Liver (tissue), 9 donors: ENCODE results near the gene CHRM4. TPM values are rescaled to one million over a fixed set of nuclear protein-coding genes. Genes with fewer than 3 reads are reported as not detected.

ENCODE experiments used
- DNase-seq: peaks from one replicate; pipeline ENCODE4 v3.0.0-alpha.2; 2017; ENCODE audit warnings: low spot score
- H3K27ac ChIP-seq, 2 donors: one replicate each; pipeline ENCODE4 v1.7.0; 2013; ENCODE audit warnings: inconsistent platforms in 2 of 2, low read length in 2 of 2, control low read depth in 1 of 2, low read depth in 1 of 2, mild to moderate bottlenecking in 1 of 2
- H3K27me3 ChIP-seq, 4 donors: one replicate each; pipeline versions ENCODE4 v1.6.1 to v1.7.0; 2013; ENCODE audit warnings: low read length in 3 of 4, inconsistent platforms in 1 of 4, mild to moderate bottlenecking in 1 of 4, moderate library complexity in 1 of 4; ENCODE audit not compliant: control insufficient read depth in 4 of 4, insufficient read depth in 4 of 4
- H3K36me3 ChIP-seq, 4 donors: one replicate each; pipeline versions ENCODE4 v1.6.1 to v1.7.0; 2013; ENCODE audit warnings: low read length in 3 of 4, mild to moderate bottlenecking in 3 of 4, low read depth in 1 of 4, moderate library complexity in 1 of 4; ENCODE audit not compliant: control insufficient read depth in 4 of 4, insufficient read depth in 3 of 4
- H3K4me1 ChIP-seq, 4 donors: one replicate each; pipeline versions ENCODE4 v1.6.1 to v1.7.0; 2013; ENCODE audit warnings: low read length in 3 of 4, mild to moderate bottlenecking in 3 of 4, moderate library complexity in 1 of 4; ENCODE audit not compliant: control insufficient read depth in 4 of 4, insufficient read depth in 4 of 4
- H3K4me3 ChIP-seq, 3 donors: one replicate each; pipeline versions ENCODE4 v1.6.1 to v1.7.0; 2013; ENCODE audit warnings: low read length in 3 of 3, control low read depth in 1 of 3, low read depth in 1 of 3, mild to moderate bottlenecking in 1 of 3
- H3K9ac ChIP-seq, 2 donors: one replicate each; pipeline ENCODE4 v1.7.0; 2013; ENCODE audit warnings: low read length in 2 of 2, mild to moderate bottlenecking in 2 of 2, moderate library complexity in 2 of 2, control low read depth in 1 of 2, low read depth in 1 of 2
- H3K9me3 ChIP-seq, 4 donors: one replicate each; pipeline versions ENCODE4 v1.6.1 to v1.7.0; 2013; ENCODE audit warnings: low read length in 3 of 4; ENCODE audit not compliant: control insufficient read depth in 4 of 4
- ATF3 ChIP-seq: IDR thresholded peaks from 2 replicates; pipeline ENCODE4 v1.6.1; 2016; ENCODE audit warnings: antibody characterized with exemption
- EGR1 ChIP-seq, 2 donors: IDR thresholded peaks; 2 replicates each; pipeline ENCODE4 v1.6.1; 2016 to 2018; ENCODE audit warnings: antibody characterized with exemption in 2 of 2, low read depth in 2 of 2
- GABPA ChIP-seq, 2 donors: IDR thresholded peaks in 1 of 2; conservative IDR thresholded peaks in 1 of 2; 2 replicates each; pipeline ENCODE4 v1.6.1; 2016; ENCODE audit warnings: antibody characterized with exemption in 2 of 2, mild to moderate bottlenecking in 1 of 2, moderate library complexity in 1 of 2
- HNF4A ChIP-seq, 2 donors: conservative IDR thresholded peaks; 2 replicates each; pipeline ENCODE4 v1.6.1; 2016; ENCODE audit warnings: antibody characterized with exemption in 2 of 2, mild to moderate bottlenecking in 2 of 2
- HNF4G ChIP-seq: IDR thresholded peaks from 2 replicates; pipeline ENCODE4 v1.6.1; 2016; ENCODE audit warnings: antibody characterized with exemption
- JUND ChIP-seq, 2 donors: IDR thresholded peaks; 2 replicates each; pipeline ENCODE4 v1.6.1; 2016; ENCODE audit warnings: antibody characterized with exemption in 2 of 2
- MAX ChIP-seq: IDR thresholded peaks from 2 replicates; pipeline ENCODE4 v1.6.1; 2016; ENCODE audit warnings: antibody characterized with exemption
- NR2F2 ChIP-seq: IDR thresholded peaks from 2 replicates; pipeline ENCODE4 v1.6.1; 2016; ENCODE audit warnings: antibody characterized with exemption
- RAD21 ChIP-seq, 2 donors: IDR thresholded peaks; 2 replicates each; pipeline ENCODE4 v1.6.1; 2016; ENCODE audit warnings: antibody characterized with exemption in 2 of 2, mild to moderate bottlenecking in 2 of 2
- REST ChIP-seq: IDR thresholded peaks from 2 replicates; pipeline ENCODE4 v1.6.1; 2016; ENCODE audit warnings: antibody characterized with exemption, mild to moderate bottlenecking
- SP1 ChIP-seq: IDR thresholded peaks from 2 replicates; pipeline ENCODE4 v1.6.1; 2018; ENCODE audit warnings: antibody characterized with exemption, mild to moderate bottlenecking
- YY1 ChIP-seq: IDR thresholded peaks from 2 replicates; pipeline ENCODE4 v1.6.1; 2016; ENCODE audit warnings: antibody characterized with exemption, mild to moderate bottlenecking
- WGBS: extraction: QIAGEN DNeasy Blood & Tissue Kit; methylation state at CpG from one replicate; pipeline ENCODE4 v1.1.7; 2013; 5-methylcytosine and 5-hydroxymethylcytosine counted together
- polyA plus RNA-seq, 2 donors: library from polyadenylated mRNA; stranded (reverse) in 1 of 2; unstranded in 1 of 2; fragments of 200-250 nt in 1 of 2; fragments of >200 nt in 1 of 2; fragmentation: Nextera tagmentation in 1 of 2; extraction: Ambion mirVana in 1 of 2; gene quantifications; one replicate each; pipeline versions ENCODE4 v1.2.1 to v1.2.3, GENCODE V29; 2013 to 2015
- total RNA-seq, 2 donors: library from RNA; depleted of rRNA; stranded (reverse); fragments of >200 nt; gene quantifications; one replicate each; pipeline ENCODE4 v1.2.3, GENCODE V29; 2014
- TF ChIP-seq, protein P1 (sequence below): IDR thresholded peaks from 2 replicates; pipeline ENCODE4 v1.6.1; 2016; ENCODE audit warnings: antibody characterized with exemption
- TF ChIP-seq, protein P2 (sequence below): fragments of 150-350 bp; IDR thresholded peaks from 2 replicates; pipeline ENCODE4 v1.5.1; 2017; ENCODE audit warnings: improper control_type of control experiment, low read depth, low read length; ENCODE audit not compliant: missing input control
- donor health status: healthy.
- donor health status: healthy.
- donor health status: healthy.
- donor health status: healthy.
- donor health status: healthy.

Gene CHRM4
- total and polyA plus RNA-seq, 4 donors: 0.08 to 0.09 TPM; not detected in 2

GRCh38 chr11:46367244-46367915 is 24.2 kb downstream of the CHRM4 start:
- 53% methylated on average over 32 of the region's 32 CpGs for whole genome bisulfite sequencing
- Histone ChIP-seq H3K9me3 (no peaks in the 10 kb centered on the region), H3K4me3 (no peak overlapping the region), H3K9ac (no peak overlapping the region), H3K27me3 (no peaks in the 10 kb centered on the region), H3K4me1 (peaks cover 0 to 12% (median 6%) of the 10 kb centered on the region in 4 donors), H3K36me3 (peaks cover 0 to 18% (median 7%) of the 10 kb centered on the region in 4 donors), H3K27ac (no peak overlapping the region)
- no peak for TF ChIP-seq YY1
- no peak for TF ChIP-seq GABPA (IDR thresholded peaks at IDR 0.05 in 1 of 2, conservative IDR thresholded peaks at IDR 0.05 in 1 of 2)
- TF ChIP-seq, protein P1, sequence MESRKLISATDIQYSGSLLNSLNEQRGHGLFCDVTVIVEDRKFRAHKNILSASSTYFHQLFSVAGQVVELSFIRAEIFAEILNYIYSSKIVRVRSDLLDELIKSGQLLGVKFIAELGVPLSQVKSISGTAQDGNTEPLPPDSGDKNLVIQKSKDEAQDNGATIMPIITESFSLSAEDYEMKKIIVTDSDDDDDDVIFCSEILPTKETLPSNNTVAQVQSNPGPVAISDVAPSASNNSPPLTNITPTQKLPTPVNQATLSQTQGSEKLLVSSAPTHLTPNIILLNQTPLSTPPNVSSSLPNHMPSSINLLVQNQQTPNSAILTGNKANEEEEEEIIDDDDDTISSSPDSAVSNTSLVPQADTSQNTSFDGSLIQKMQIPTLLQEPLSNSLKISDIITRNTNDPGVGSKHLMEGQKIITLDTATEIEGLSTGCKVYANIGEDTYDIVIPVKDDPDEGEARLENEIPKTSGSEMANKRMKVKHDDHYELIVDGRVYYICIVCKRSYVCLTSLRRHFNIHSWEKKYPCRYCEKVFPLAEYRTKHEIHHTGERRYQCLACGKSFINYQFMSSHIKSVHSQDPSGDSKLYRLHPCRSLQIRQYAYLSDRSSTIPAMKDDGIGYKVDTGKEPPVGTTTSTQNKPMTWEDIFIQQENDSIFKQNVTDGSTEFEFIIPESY: no peak
- no peak for TF ChIP-seq MAX
- TF ChIP-seq EGR1 (IDR thresholded peaks at IDR 0.05; ENCODE audit: low read depth in 2 of 2): no peak
- TF ChIP-seq RAD21 (IDR thresholded peaks at IDR 0.05): peak; percentile 64 to 74
- no peak for TF ChIP-seq JUND (IDR thresholded peaks at IDR 0.05)
- no peak for TF ChIP-seq NR2F2
- TF ChIP-seq, protein P2, sequence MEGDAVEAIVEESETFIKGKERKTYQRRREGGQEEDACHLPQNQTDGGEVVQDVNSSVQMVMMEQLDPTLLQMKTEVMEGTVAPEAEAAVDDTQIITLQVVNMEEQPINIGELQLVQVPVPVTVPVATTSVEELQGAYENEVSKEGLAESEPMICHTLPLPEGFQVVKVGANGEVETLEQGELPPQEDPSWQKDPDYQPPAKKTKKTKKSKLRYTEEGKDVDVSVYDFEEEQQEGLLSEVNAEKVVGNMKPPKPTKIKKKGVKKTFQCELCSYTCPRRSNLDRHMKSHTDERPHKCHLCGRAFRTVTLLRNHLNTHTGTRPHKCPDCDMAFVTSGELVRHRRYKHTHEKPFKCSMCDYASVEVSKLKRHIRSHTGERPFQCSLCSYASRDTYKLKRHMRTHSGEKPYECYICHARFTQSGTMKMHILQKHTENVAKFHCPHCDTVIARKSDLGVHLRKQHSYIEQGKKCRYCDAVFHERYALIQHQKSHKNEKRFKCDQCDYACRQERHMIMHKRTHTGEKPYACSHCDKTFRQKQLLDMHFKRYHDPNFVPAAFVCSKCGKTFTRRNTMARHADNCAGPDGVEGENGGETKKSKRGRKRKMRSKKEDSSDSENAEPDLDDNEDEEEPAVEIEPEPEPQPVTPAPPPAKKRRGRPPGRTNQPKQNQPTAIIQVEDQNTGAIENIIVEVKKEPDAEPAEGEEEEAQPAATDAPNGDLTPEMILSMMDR: peak; percentile 69
- TF ChIP-seq HNF4A (conservative IDR thresholded peaks at IDR 0.05): no peak
- TF ChIP-seq REST: no peak
- no peak for TF ChIP-seq ATF3
- DNase-seq: peak; percentile 76

GRCh38 chr11:46366661-46367161 is 24.9 kb downstream of the CHRM4 start:
- H3K4me3 ChIP-seq: no peak overlapping the region
- no peak for DNase-seq
- no peaks in the 10 kb centered on the region for H3K27me3 ChIP-seq
- 96% methylated on average over 31 of the region's 31 CpGs for WGBS
- H3K36me3 ChIP-seq: peaks cover 0 to 15% (median 4%) of the 10 kb centered on the region in 4 donors
- H3K27ac ChIP-seq: no peak overlapping the region
- TF ChIP-seq EGR1 (IDR thresholded peaks at IDR 0.05; ENCODE audit: low read depth in 2 of 2) (no peak), HNF4G (no peak), SP1 (no peak), RAD21 (IDR thresholded peaks at IDR 0.05) (no peak), MAX (no peak), GABPA (IDR thresholded peaks at IDR 0.05 in 1 of 2, conservative IDR thresholded peaks at IDR 0.05 in 1 of 2) (no peak), YY1 (no peak), JUND (IDR thresholded peaks at IDR 0.05) (no peak), HNF4A (conservative IDR thresholded peaks at IDR 0.05) (no peak)
- TF ChIP-seq, protein P1: no peak
- no peaks in the 10 kb centered on the region for H3K9me3 ChIP-seq
- no peak overlapping the region for H3K9ac ChIP-seq
- peaks cover 0 to 19% (median 10%) of the 10 kb centered on the region in 4 donors for H3K4me1 ChIP-seq
